OCI-LY1 (cell line): ENCODE data around the gene NUAK1.

Experiments
- EZH2 ChIP-seq: fragments of 200-600 bp; sonication (generic), shearing (Covaris generic); IDR thresholded peaks from 2 replicates; pipeline ENCODE4 v1.8.0; 2017; ENCODE audit warnings: borderline replicate concordance, mixed run types, mild to moderate bottlenecking, antibody characterized with exemption, low read length, moderate library complexity, mixed read lengths
- TF ChIP-seq, protein P1 (sequence below): fragments of 200-600 bp; sonication (generic), shearing (Covaris generic); IDR thresholded peaks from 2 replicates; pipeline ENCODE4 v1.5.1; 2017; ENCODE audit warnings: mild to moderate bottlenecking, antibody characterized with exemption, low read length, moderate library complexity, mixed read lengths

DNA sequence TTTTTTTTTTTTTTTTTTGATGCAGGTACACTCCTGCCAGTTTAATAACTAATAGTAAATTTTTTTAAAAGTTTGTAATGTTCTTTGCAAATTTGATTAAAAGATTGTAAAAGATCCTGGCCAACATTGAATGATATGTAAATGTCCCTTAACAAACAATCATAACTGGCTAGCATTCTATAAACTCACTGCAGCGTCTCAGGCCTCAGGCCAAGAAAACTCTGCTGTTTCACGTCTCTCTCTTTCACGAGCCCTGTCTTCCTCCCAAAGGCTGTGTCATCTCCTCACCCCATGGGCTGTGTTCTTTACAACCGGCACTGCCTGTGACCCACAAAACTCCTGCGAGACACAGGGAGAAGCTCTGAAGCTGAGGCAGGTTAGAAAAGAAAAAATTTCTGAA is 103.3 kb downstream of the NUAK1 start:
- TF ChIP-seq, protein P1, sequence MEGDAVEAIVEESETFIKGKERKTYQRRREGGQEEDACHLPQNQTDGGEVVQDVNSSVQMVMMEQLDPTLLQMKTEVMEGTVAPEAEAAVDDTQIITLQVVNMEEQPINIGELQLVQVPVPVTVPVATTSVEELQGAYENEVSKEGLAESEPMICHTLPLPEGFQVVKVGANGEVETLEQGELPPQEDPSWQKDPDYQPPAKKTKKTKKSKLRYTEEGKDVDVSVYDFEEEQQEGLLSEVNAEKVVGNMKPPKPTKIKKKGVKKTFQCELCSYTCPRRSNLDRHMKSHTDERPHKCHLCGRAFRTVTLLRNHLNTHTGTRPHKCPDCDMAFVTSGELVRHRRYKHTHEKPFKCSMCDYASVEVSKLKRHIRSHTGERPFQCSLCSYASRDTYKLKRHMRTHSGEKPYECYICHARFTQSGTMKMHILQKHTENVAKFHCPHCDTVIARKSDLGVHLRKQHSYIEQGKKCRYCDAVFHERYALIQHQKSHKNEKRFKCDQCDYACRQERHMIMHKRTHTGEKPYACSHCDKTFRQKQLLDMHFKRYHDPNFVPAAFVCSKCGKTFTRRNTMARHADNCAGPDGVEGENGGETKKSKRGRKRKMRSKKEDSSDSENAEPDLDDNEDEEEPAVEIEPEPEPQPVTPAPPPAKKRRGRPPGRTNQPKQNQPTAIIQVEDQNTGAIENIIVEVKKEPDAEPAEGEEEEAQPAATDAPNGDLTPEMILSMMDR, result no peak
- TF ChIP-seq EZH2, result no peak
